ENCODE data around the gene LAT. TPM values are rescaled to one million over a fixed set of nuclear protein-coding genes. Genes with fewer than 3 reads are reported as not detected.

Gene LAT
- total RNA-seq, 4 donors from 2014 or later: 10.5 to 52.0 (median 15.9) TPM

DNA sequence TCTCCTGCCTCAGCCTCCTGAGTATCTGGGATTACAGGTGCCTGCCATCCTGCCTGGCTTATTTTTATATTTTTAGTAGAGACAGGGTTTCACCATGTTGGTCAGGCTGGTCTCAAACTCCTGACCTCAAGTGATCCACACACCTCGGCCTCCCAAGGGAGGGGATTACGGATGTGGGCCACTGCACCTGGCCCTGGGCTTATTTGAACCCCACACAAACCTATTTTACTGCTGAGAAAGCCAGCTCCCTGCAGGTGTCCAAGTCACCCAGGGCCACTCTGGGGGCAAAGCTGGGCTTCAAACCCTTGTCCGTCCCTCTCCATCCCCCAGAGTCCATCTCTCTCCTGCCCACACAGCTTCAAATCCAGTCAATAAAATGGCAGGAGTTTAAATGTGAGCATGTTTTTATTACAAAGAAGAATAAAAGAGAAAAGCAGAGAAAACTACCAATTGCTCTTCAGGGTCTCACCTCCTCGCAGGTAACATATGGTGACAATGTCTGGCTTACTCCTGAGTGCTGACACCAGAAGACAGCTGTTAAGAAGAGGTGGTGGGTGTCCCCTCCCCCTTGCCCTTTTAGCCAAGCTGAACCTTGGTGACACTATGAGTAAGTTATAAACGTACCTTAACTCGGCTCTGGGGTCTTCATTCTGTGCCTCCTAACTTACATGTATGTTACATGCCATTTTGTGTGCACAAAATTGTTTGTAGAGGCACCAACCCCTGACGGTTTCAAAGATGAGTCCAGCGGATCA, 45.4 kb downstream of the LAT start:
- no peak overlapping the region for H3K27ac ChIP-seq
- no peaks in the 10 kb centered on the region for H3K36me3 ChIP-seq
- no peaks in the 10 kb centered on the region for H3K27me3 ChIP-seq
- DNase-seq: peak in 1 of 3 donors; percentile 6
- no peaks in the 10 kb centered on the region for H3K9me3 ChIP-seq
- no peak overlapping the region for H3K4me3 ChIP-seq
- H3K4me1 ChIP-seq: no peaks in the 10 kb centered on the region
- TF ChIP-seq, protein P1, sequence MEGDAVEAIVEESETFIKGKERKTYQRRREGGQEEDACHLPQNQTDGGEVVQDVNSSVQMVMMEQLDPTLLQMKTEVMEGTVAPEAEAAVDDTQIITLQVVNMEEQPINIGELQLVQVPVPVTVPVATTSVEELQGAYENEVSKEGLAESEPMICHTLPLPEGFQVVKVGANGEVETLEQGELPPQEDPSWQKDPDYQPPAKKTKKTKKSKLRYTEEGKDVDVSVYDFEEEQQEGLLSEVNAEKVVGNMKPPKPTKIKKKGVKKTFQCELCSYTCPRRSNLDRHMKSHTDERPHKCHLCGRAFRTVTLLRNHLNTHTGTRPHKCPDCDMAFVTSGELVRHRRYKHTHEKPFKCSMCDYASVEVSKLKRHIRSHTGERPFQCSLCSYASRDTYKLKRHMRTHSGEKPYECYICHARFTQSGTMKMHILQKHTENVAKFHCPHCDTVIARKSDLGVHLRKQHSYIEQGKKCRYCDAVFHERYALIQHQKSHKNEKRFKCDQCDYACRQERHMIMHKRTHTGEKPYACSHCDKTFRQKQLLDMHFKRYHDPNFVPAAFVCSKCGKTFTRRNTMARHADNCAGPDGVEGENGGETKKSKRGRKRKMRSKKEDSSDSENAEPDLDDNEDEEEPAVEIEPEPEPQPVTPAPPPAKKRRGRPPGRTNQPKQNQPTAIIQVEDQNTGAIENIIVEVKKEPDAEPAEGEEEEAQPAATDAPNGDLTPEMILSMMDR (IDR thresholded peaks at IDR 0.05): no peak
- TF ChIP-seq POLR2A (IDR thresholded peaks at IDR 0.05): no peak

Other genes starting within 250 kb of the LAT start
- gene NPIPB9, start 233.3 kb upstream of the LAT start, total RNA-seq: 10 to 100 TPM in 1 of 4 donors, 1 to 10 TPM in 1, not detected in 2; 3.9 to 22.2 TPM
- 100 to 1,000 TPM in 3 of 4 donors, 10 to 100 TPM in 1; 93.9 to 208 (median 160) TPM for gene ATXN2L, start 162.1 kb upstream of the LAT start, total RNA-seq
- gene TUFM, start 138.7 kb upstream of the LAT start, total RNA-seq: 100 to 1,000 TPM; 125 to 157 (median 131) TPM
- 10 to 100 TPM; 34.7 to 94.9 (median 78.8) TPM for gene SH2B1, start 121.2 kb upstream of the LAT start, total RNA-seq
- 100 to 1,000 TPM in 1 of 4 donors, 1 to 10 TPM in 1, under 1 TPM in 1, not detected in 1; 0.35 to 142 (median 2.0) TPM for gene ATP2A1, start 106.6 kb upstream of the LAT start, total RNA-seq
- gene RABEP2, start 59.8 kb upstream of the LAT start, total RNA-seq: 100 to 1,000 TPM in 3 of 4 donors, 10 to 100 TPM in 1; 70.6 to 394 (median 120) TPM
- 10 to 100 TPM in 1 of 4 donors, 1 to 10 TPM in 1, not detected in 2; 6.3 to 85.8 TPM for gene CD19, start 53.1 kb upstream of the LAT start, total RNA-seq
- 10 to 100 TPM; 53.8 to 86.5 (median 79.6) TPM for gene NFATC2IP, start 34.1 kb upstream of the LAT start, total RNA-seq
- 10 to 100 TPM; 30.5 to 49.7 (median 36.3) TPM for gene SPNS1, start 10.3 kb upstream of the LAT start, total RNA-seq